OCI-LY1 (cell line): ENCODE measurements around the gene MRTFB.

ENCODE experiments used
- EZH2 ChIP-seq: fragments of 200-600 bp; sonication (generic), shearing (Covaris generic); IDR thresholded peaks from 2 replicates; pipeline ENCODE4 v1.8.0; 2017; ENCODE audit warnings: borderline replicate concordance, mixed run types, mild to moderate bottlenecking, antibody characterized with exemption, low read length, moderate library complexity, mixed read lengths
- TF ChIP-seq, protein P1 (sequence below): fragments of 200-600 bp; sonication (generic), shearing (Covaris generic); IDR thresholded peaks from 2 replicates; pipeline ENCODE4 v1.5.1; 2017; ENCODE audit warnings: mild to moderate bottlenecking, antibody characterized with exemption, low read length, moderate library complexity, mixed read lengths

DNA sequence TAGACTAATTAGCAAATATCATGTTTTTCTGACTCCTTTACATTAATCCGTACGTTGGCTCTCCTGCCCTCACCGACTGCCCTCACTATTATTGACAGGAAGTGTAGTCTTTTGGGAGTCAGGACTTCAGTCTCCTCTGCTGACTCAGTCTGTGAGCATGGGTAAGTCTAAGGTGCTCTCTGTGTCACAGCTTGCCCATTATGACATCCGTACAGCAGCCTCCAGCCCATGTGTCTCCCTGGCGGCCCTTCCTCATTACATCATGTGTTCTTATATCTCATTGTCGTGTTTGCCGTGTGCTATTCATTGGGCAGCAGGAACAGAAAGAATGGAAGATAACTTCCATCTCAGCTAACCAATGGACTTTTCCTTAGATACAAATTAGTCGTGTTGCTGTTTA lies 77.5 kb downstream of the MRTFB start:
- TF ChIP-seq EZH2, result no peak
- TF ChIP-seq, protein P1, sequence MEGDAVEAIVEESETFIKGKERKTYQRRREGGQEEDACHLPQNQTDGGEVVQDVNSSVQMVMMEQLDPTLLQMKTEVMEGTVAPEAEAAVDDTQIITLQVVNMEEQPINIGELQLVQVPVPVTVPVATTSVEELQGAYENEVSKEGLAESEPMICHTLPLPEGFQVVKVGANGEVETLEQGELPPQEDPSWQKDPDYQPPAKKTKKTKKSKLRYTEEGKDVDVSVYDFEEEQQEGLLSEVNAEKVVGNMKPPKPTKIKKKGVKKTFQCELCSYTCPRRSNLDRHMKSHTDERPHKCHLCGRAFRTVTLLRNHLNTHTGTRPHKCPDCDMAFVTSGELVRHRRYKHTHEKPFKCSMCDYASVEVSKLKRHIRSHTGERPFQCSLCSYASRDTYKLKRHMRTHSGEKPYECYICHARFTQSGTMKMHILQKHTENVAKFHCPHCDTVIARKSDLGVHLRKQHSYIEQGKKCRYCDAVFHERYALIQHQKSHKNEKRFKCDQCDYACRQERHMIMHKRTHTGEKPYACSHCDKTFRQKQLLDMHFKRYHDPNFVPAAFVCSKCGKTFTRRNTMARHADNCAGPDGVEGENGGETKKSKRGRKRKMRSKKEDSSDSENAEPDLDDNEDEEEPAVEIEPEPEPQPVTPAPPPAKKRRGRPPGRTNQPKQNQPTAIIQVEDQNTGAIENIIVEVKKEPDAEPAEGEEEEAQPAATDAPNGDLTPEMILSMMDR, result no peak
